HEK293 (cell line): ENCODE results near the gene PKLR.

ENCODE experiments used
- CTCF ChIA-PET: fragments of 350-600 bp; formaldehyde crosslinking; extraction: SDS; loops from one replicate; lab custom pipeline; 2021; ENCODE audit warnings: antibody characterized with exemption; lab: Yijun Ruan, JAX
- POLR2A ChIA-PET: fragments of 300-600 bp; formaldehyde crosslinking; extraction: SDS; loops from one replicate; lab custom pipeline; 2020; ENCODE audit warnings: antibody characterized with exemption, inconsistent platforms; lab: Yijun Ruan, JAX
- H3K27ac ChIP-seq: fragments of 200-500 bp; sonication (Bioruptor generic); 2 replicates; pipeline ENCODE4 v1.5.1; 2014; ENCODE audit warnings: low read depth, low read length, control low read depth, inconsistent platforms; ENCODE audit errors: extremely low read depth
- H3K36me3 ChIP-seq, 2 experiments: fragments of 200-500 bp in 1 of 2; sonication (Bioruptor generic) in 1 of 2; 1 replicate in 1 of 2; 2 replicates in 1 of 2; pipeline ENCODE4 v1.5.1; 2014 to 2017; ENCODE audit warnings: inconsistent platforms in 2 of 2, low read length in 2 of 2; ENCODE audit not compliant: control insufficient read depth in 2 of 2, insufficient read depth in 1 of 2
- H3K4me1 ChIP-seq: fragments of 200-500 bp; sonication (Bioruptor generic); 2 replicates; pipeline ENCODE4 v1.5.1; 2014; ENCODE audit warnings: mild to moderate bottlenecking, low read length, inconsistent platforms; ENCODE audit not compliant: control insufficient read depth, insufficient read depth
- H3K4me3 ChIP-seq: 2 replicates; pipeline ENCODE4 v1.5.1; 2011; ENCODE audit warnings: low read depth, mild to moderate bottlenecking, control low read depth, low read length, moderate library complexity
- H3K9me3 ChIP-seq: fragments of 200-500 bp; sonication (Bioruptor generic); 2 replicates; pipeline ENCODE4 v1.5.1; 2014; ENCODE audit warnings: low read depth, low read length, inconsistent platforms; ENCODE audit not compliant: control insufficient read depth, insufficient read depth
- BCL11A ChIP-seq: fragments of 450-650 bp; formaldehyde crosslinking; IDR thresholded peaks from 2 replicates; pipeline ENCODE4 v1.5.1; 2016; ENCODE audit warnings: low read depth, missing biosample characterization, missing genetic modification characterization
- GLIS1 ChIP-seq: fragments of 450-650 bp; formaldehyde crosslinking; IDR thresholded peaks from 2 replicates; pipeline ENCODE4 v1.5.1; 2016; ENCODE audit warnings: missing biosample characterization, missing genetic modification characterization
- KLF1 ChIP-seq: fragments of 450-650 bp; formaldehyde crosslinking; IDR thresholded peaks from 2 replicates; pipeline ENCODE4 v1.5.1; 2016; ENCODE audit warnings: missing biosample characterization, missing genetic modification characterization
- ZFP69B ChIP-seq: fragments of 450-650 bp; formaldehyde crosslinking; IDR thresholded peaks from 2 replicates; pipeline ENCODE4 v1.5.1; 2016; ENCODE audit warnings: missing biosample characterization, missing genetic modification characterization
- ZIC2 ChIP-seq: fragments of 450-650 bp; formaldehyde crosslinking; IDR thresholded peaks from 2 replicates; pipeline ENCODE4 v1.5.1; 2016; ENCODE audit warnings: missing biosample characterization, missing genetic modification characterization
- ZNF223 ChIP-seq: fragments of 450-650 bp; formaldehyde crosslinking; IDR thresholded peaks from 2 replicates; pipeline ENCODE4 v1.5.1; 2016; ENCODE audit warnings: missing biosample characterization, missing genetic modification characterization
- ZNF302 ChIP-seq: fragments of 450-650 bp; formaldehyde crosslinking; IDR thresholded peaks from 2 replicates; pipeline ENCODE4 v1.5.1; 2016; ENCODE audit warnings: missing biosample characterization, missing genetic modification characterization, low read depth
- ZNF514 ChIP-seq: fragments of 450-650 bp; formaldehyde crosslinking; IDR thresholded peaks from 2 replicates; pipeline ENCODE4 v1.5.1; 2016; ENCODE audit warnings: missing biosample characterization, missing genetic modification characterization
- ZNF548 ChIP-seq: fragments of 450-650 bp; formaldehyde crosslinking; IDR thresholded peaks from 2 replicates; pipeline ENCODE4 v1.5.1; 2016; ENCODE audit warnings: missing biosample characterization, missing genetic modification characterization
- ZNF549 ChIP-seq: fragments of 450-650 bp; IDR thresholded peaks from 2 replicates; pipeline ENCODE4 v1.5.1; 2018; ENCODE audit warnings: missing biosample characterization, missing genetic modification characterization, mild to moderate bottlenecking, inconsistent platforms, moderate library complexity
- ZNF558 ChIP-seq: fragments of 450-650 bp; formaldehyde crosslinking; IDR thresholded peaks from 2 replicates; pipeline ENCODE4 v1.5.1; 2016; ENCODE audit warnings: missing biosample characterization, missing genetic modification characterization
- ZNF560 ChIP-seq: fragments of 450-650 bp; formaldehyde crosslinking; IDR thresholded peaks from 2 replicates; pipeline ENCODE4 v1.5.1; 2017; ENCODE audit warnings: missing biosample characterization, missing genetic modification characterization, borderline replicate concordance
- ZNF585B ChIP-seq: fragments of 450-650 bp; formaldehyde crosslinking; IDR thresholded peaks from 2 replicates; pipeline ENCODE4 v1.5.1; 2016; ENCODE audit warnings: missing biosample characterization, missing genetic modification characterization
- ZNF792 ChIP-seq: fragments of 450-650 bp; formaldehyde crosslinking; IDR thresholded peaks from 2 replicates; pipeline ENCODE4 v1.5.1; 2016; ENCODE audit warnings: missing biosample characterization, missing genetic modification characterization
- TF ChIP-seq, protein P1 (sequence below): fragments of 450-650 bp; formaldehyde crosslinking; IDR thresholded peaks from 2 replicates; pipeline ENCODE4 v1.5.1; 2016; ENCODE audit warnings: missing biosample characterization, missing genetic modification characterization
- TF ChIP-seq, protein P2 (sequence below): fragments of 450-650 bp; formaldehyde crosslinking; IDR thresholded peaks from 2 replicates; pipeline ENCODE4 v1.5.1; 2016; ENCODE audit warnings: missing biosample characterization, missing genetic modification characterization
- TF ChIP-seq, protein P3 (sequence below): fragments of 450-650 bp; formaldehyde crosslinking; IDR thresholded peaks from 2 replicates; pipeline ENCODE4 v1.5.1; 2016; ENCODE audit warnings: missing biosample characterization, missing genetic modification characterization
- TF ChIP-seq, protein P4 (sequence below): fragments of 450-650 bp; formaldehyde crosslinking; IDR thresholded peaks from 2 replicates; pipeline ENCODE4 v1.5.1; 2016; ENCODE audit warnings: missing biosample characterization, missing genetic modification characterization
- TF ChIP-seq, protein P5 (sequence below): fragments of 450-650 bp; IDR thresholded peaks from 2 replicates; pipeline ENCODE4 v1.5.1; 2018; ENCODE audit warnings: missing biosample characterization, mild to moderate bottlenecking, missing genetic modification characterization

The PKLR gene

DNA sequence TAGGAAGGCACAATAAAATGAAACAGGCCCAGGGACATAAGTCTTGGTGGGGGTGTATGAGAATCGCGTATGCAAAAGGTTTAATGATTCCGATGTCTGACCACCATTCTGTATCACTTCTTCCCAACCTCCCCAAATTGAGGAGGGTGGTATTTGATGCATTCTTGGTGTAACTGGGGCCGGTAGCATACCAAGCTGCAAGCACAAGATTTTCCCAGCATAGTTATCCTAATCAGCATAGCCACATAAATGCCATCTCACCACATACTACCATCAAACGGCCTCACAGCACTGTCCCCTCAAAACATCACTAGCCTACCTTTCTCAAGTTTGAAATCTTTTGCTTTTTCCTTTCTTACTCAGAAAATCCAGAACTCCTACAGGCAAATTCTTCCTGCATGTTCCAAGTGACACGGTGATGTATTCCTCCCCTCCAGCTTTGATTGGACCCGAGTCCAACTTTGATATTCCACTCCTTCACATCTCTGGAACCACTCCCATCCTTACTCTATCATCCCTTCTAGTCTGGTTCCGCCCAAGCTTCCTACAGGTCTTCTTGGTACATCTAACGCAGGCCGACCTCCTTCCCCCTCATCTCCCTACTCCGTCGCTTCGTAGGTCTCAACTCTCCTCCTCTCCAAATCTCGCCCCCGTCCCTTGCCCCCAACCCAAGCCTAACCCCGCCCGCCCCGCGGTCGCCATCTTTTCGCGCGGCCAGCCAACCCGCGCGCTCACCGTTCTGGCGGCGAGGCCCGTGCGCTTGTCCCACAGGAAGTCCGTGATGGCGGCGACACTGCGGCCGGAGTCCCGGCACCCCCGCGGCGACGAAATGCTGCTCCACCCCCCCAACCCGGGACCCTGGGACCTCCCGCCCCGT lies 28.5 kb downstream of the PKLR start (continued):
- TF ChIP-seq, protein P1, sequence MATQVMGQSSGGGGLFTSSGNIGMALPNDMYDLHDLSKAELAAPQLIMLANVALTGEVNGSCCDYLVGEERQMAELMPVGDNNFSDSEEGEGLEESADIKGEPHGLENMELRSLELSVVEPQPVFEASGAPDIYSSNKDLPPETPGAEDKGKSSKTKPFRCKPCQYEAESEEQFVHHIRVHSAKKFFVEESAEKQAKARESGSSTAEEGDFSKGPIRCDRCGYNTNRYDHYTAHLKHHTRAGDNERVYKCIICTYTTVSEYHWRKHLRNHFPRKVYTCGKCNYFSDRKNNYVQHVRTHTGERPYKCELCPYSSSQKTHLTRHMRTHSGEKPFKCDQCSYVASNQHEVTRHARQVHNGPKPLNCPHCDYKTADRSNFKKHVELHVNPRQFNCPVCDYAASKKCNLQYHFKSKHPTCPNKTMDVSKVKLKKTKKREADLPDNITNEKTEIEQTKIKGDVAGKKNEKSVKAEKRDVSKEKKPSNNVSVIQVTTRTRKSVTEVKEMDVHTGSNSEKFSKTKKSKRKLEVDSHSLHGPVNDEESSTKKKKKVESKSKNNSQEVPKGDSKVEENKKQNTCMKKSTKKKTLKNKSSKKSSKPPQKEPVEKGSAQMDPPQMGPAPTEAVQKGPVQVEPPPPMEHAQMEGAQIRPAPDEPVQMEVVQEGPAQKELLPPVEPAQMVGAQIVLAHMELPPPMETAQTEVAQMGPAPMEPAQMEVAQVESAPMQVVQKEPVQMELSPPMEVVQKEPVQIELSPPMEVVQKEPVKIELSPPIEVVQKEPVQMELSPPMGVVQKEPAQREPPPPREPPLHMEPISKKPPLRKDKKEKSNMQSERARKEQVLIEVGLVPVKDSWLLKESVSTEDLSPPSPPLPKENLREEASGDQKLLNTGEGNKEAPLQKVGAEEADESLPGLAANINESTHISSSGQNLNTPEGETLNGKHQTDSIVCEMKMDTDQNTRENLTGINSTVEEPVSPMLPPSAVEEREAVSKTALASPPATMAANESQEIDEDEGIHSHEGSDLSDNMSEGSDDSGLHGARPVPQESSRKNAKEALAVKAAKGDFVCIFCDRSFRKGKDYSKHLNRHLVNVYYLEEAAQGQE (tag by site-specific recombination): peak; percentile 23; the same call in 1 of the 2 replicates

DNA sequence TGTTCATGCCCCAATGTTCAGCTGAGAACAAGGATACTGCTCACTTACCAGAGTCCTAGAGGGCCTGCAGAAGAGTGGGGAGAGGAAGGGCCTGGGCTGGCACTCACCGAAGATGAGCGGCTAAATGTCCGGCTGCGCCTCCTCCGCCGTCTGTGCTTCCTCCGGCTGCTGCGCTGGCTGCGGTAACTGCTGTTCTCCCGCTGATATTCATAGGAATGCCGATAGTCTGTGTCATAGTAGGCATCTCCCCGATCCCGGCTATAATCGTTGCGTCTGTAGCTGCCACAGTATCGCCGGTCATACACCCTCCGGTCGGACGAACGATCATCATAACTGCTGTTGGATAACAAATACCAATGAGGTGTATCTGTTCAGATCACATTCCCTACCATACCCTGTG lies 31.9 kb downstream of the PKLR start:
- Histone ChIP-seq H3K4me1 (no peaks in the 10 kb centered on the region), H3K27ac (no peak overlapping the region), H3K36me3 (peaks cover 32 to 78% of the 10 kb centered on the region in 2 experiments), H3K4me3 (no peak overlapping the region), H3K9me3 (no peaks in the 10 kb centered on the region)
- ChIA-PET POLR2A (no interaction called here), CTCF (interaction anchor here (1.5 kb wide), 1 partner anchor 19 kb away, joined by 5 read pairs; no protein-coding TSS in a partner anchor)
- TF ChIP-seq KLF1 (tag by site-specific recombination): no peak
- TF ChIP-seq, protein P2, sequence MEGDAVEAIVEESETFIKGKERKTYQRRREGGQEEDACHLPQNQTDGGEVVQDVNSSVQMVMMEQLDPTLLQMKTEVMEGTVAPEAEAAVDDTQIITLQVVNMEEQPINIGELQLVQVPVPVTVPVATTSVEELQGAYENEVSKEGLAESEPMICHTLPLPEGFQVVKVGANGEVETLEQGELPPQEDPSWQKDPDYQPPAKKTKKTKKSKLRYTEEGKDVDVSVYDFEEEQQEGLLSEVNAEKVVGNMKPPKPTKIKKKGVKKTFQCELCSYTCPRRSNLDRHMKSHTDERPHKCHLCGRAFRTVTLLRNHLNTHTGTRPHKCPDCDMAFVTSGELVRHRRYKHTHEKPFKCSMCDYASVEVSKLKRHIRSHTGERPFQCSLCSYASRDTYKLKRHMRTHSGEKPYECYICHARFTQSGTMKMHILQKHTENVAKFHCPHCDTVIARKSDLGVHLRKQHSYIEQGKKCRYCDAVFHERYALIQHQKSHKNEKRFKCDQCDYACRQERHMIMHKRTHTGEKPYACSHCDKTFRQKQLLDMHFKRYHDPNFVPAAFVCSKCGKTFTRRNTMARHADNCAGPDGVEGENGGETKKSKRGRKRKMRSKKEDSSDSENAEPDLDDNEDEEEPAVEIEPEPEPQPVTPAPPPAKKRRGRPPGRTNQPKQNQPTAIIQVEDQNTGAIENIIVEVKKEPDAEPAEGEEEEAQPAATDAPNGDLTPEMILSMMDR (tag by site-specific recombination): no peak
- TF ChIP-seq, protein P3, sequence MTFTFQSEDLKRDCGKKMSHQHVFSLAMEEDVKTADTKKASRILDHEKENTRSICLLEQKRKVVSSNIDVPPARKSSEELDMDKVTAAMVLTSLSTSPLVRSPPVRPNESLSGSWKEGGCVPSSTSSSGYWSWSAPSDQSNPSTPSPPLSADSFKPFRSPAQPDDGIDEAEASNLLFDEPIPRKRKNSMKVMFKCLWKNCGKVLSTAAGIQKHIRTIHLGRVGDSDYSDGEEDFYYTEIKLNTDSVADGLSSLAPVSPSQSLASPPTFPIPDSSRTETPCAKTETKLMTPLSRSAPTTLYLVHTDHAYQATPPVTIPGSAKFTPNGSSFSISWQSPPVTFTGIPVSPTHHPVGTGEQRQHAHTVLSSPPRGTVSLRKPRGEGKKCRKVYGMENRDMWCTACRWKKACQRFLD: no peak
- TF ChIP-seq ZFP69B (tag by site-specific recombination): no peak
- TF ChIP-seq, protein P4, sequence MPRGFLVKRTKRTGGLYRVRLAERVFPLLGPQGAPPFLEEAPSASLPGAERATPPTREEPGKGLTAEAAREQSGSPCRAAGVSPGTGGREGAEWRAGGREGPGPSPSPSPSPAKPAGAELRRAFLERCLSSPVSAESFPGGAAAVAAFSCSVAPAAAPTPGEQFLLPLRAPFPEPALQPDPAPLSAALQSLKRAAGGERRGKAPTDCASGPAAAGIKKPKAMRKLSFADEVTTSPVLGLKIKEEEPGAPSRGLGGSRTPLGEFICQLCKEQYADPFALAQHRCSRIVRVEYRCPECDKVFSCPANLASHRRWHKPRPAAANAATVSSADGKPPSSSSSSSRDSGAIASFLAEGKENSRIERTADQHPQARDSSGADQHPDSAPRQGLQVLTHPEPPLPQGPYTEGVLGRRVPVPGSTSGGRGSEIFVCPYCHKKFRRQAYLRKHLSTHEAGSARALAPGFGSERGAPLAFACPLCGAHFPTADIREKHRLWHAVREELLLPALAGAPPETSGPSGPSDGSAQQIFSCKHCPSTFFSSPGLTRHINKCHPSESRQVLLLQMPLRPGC (tag by site-specific recombination): no peak
- no peak for TF ChIP-seq ZNF549 (tag by site-specific recombination)
- TF ChIP-seq ZNF558 (tag by site-specific recombination): no peak
- TF ChIP-seq ZNF548 (tag by site-specific recombination): no peak
- TF ChIP-seq, protein P1 (tag by site-specific recombination): no peak
- TF ChIP-seq GLIS1 (tag by site-specific recombination): no peak
- TF ChIP-seq ZNF792 (tag by site-specific recombination): no peak
- no peak for TF ChIP-seq BCL11A (tag by site-specific recombination)
- no peak for TF ChIP-seq ZNF223 (tag by site-specific recombination)
- no peak for TF ChIP-seq ZNF585B
- TF ChIP-seq ZNF514 (tag by site-specific recombination): no peak
- TF ChIP-seq ZNF560 (tag by site-specific recombination): no peak
- TF ChIP-seq ZIC2: no peak
- TF ChIP-seq, protein P5, sequence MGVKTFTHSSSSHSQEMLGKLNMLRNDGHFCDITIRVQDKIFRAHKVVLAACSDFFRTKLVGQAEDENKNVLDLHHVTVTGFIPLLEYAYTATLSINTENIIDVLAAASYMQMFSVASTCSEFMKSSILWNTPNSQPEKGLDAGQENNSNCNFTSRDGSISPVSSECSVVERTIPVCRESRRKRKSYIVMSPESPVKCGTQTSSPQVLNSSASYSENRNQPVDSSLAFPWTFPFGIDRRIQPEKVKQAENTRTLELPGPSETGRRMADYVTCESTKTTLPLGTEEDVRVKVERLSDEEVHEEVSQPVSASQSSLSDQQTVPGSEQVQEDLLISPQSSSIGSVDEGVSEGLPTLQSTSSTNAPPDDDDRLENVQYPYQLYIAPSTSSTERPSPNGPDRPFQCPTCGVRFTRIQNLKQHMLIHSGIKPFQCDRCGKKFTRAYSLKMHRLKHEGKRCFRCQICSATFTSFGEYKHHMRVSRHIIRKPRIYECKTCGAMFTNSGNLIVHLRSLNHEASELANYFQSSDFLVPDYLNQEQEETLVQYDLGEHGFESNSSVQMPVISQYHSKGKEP (tag by site-specific recombination): no peak
- TF ChIP-seq ZNF302 (tag by site-specific recombination): no peak
